Mammary epithelial cell (primary cell): ENCODE measurements around the gene RMDN2.

Source experiments
- EZH2 ChIP-seq: IDR thresholded peaks from 2 replicates; pipeline ENCODE4 v1.6.1; 2012; ENCODE audit warnings: low read length, inconsistent platforms, borderline replicate concordance
- TF ChIP-seq, protein P1 (sequence below), 2 donors: IDR thresholded peaks in 1 of 2; conservative IDR thresholded peaks in 1 of 2; 2 replicates each; pipeline ENCODE4 v1.5.1; 2011 to 2012; ENCODE audit warnings: inconsistent platforms in 2 of 2, low read length in 2 of 2, mild to moderate bottlenecking in 2 of 2, control low read depth in 1 of 2, low read depth in 1 of 2; ENCODE audit not compliant: insufficient read depth in 1 of 2; ENCODE audit errors: extremely low read depth in 1 of 2

DNA sequence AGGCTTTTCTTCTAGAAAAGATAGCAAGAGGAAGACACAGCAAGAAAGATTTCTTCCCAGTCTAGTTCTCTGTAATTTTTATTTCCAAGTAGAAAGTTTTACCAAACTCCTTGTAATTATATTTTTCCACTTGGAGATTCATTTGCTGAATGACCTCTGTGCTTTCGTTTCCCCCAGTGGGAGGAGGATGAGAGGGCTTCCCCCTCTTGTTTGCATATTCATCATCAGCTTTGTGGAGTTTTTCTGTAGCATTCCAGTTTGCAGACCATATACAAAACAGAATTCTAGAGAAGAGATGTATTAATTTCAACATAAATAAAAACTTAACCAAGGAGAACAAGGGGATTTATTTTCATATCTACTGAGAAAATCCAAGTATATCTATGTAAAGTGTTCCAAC, 51.3 kb downstream of the RMDN2 start:
- TF ChIP-seq EZH2, result no peak
- TF ChIP-seq, protein P1, sequence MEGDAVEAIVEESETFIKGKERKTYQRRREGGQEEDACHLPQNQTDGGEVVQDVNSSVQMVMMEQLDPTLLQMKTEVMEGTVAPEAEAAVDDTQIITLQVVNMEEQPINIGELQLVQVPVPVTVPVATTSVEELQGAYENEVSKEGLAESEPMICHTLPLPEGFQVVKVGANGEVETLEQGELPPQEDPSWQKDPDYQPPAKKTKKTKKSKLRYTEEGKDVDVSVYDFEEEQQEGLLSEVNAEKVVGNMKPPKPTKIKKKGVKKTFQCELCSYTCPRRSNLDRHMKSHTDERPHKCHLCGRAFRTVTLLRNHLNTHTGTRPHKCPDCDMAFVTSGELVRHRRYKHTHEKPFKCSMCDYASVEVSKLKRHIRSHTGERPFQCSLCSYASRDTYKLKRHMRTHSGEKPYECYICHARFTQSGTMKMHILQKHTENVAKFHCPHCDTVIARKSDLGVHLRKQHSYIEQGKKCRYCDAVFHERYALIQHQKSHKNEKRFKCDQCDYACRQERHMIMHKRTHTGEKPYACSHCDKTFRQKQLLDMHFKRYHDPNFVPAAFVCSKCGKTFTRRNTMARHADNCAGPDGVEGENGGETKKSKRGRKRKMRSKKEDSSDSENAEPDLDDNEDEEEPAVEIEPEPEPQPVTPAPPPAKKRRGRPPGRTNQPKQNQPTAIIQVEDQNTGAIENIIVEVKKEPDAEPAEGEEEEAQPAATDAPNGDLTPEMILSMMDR (conservative IDR thresholded peaks at IDR 0.05 in 1 of 2, IDR thresholded peaks at IDR 0.05 in 1 of 2; ENCODE audit: extremely low read depth in 1 of 2, insufficient read depth in 1 of 2, low read depth in 1 of 2, low read length in 2 of 2), result no peak
